SH-SY5Y (cell line): Measurements from ENCODE around the gene ITGA7.

ENCODE experiments used
- GATA2 ChIP-seq: IDR thresholded peaks from 2 replicates; pipeline ENCODE4 v1.6.1; 2011; ENCODE audit warnings: mild to moderate bottlenecking, low read depth, low read length
- GATA3 ChIP-seq: IDR thresholded peaks from 2 replicates; pipeline ENCODE4 v1.6.1; 2011; ENCODE audit warnings: low read depth, mild to moderate bottlenecking, low read length, moderate library complexity

DNA sequence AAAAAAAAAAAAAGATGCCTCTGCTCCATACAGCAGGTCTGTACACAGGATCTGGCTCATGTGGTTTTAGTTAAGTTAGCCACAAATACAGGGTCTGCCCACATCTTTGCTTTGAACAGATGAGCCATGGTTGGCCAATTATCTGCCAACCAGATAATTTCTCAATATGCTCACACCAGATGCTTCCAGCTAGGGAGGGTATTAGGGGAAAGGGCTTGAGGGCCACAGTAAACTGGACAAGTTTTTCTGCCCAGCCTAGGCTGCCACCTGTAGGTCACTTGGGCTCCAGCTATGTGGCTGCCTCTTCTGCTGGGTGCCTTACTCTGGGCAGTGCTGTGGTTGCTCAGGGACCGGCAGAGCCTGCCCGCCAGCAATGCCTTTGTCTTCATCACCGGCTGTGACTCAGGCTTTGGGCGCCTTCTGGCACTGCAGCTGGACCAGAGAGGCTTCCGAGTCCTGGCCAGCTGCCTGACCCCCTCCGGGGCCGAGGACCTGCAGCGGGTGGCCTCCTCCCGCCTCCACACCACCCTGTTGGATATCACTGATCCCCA lies 13.3 kb upstream of the ITGA7 start:
- no peak for TF ChIP-seq GATA3
- TF ChIP-seq GATA2, result no peak
